ENCODE data around the gene SPOCK1. TPM values are rescaled to one million over a fixed set of nuclear protein-coding genes. Genes with fewer than 3 reads are reported as not detected.

The SPOCK1 gene
- total RNA-seq, 1 experiment from 2014 or later = 10.9 TPM

DNA sequence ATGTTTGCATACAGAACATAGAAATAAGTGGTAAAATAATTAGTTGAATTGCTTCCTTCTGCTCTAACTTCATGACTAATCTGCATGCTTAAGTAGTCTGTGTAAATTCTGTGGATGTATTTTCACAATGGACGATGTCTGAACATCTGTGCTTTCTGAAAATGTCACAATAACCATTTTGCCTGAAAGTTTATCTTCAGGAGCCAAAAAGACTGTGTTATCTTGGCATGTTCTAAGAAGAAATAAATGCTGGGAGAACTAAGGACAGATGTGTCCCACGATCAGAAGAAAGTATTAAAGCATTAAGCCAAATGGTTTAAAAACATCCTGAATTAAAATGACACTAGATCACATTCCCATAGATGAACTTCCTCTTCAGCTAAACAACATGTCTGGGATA, 397.6 kb downstream of the SPOCK1 start:
- H3K9ac ChIP-seq (ENCODE audit: extremely low read depth, insufficient read length, low read length) = no peak overlapping the region
- H3K27ac Mint-ChIP-seq = no peak overlapping the region
- H3K9me3 ChIP-seq (ENCODE audit: control insufficient read depth, low read depth, low read length) = no peaks in the 10 kb centered on the region
- H2BK120ac ChIP-seq (ENCODE audit: low read depth, low read length, poor library complexity, severe bottlenecking) = no peak overlapping the region
- H3K56ac ChIP-seq (ENCODE audit: insufficient read length, low read depth, low read length) = no peak overlapping the region
- H3K79me2 ChIP-seq (ENCODE audit: insufficient read depth, low read length) = no peaks in the 10 kb centered on the region
- H3K27me3 Mint-ChIP-seq (ENCODE audit: low read depth) = no peaks in the 10 kb centered on the region; the same call in 1 of the 2 replicates
- no peak overlapping the region for H4K5ac ChIP-seq (ENCODE audit: insufficient read length, low read depth, low read length)
- peaks cover 0 to 3% of the 10 kb centered on the region in 2 experiments; a peak in 1 of 5 replicates for H3K9me3 Mint-ChIP-seq
- no peak overlapping the region for H4K8ac ChIP-seq (replicated peaks; ENCODE audit: insufficient read length, low read depth, low read length)
- H4K91ac ChIP-seq (ENCODE audit: insufficient read length, low read depth, low read length) = no peak overlapping the region
- H2BK12ac ChIP-seq (ENCODE audit: insufficient read length, low read depth, low read length) = no peak overlapping the region
- H3K27me3 ChIP-seq (ENCODE audit: insufficient read depth, low read length) = no peaks in the 10 kb centered on the region
- H3K14ac ChIP-seq (ENCODE audit: insufficient read depth, low read length) = no peak overlapping the region
- no peaks in the 10 kb centered on the region for H3K4me1 ChIP-seq (ENCODE audit: insufficient read depth, low read length)
- H3K18ac ChIP-seq (ENCODE audit: insufficient read length, low read depth, low read length) = no peak overlapping the region
- H3K4me2 ChIP-seq (ENCODE audit: insufficient read depth, insufficient read length, low read length) = no peak overlapping the region
- no peak overlapping the region for H3K23ac ChIP-seq (ENCODE audit: insufficient read length, low read depth, low read length)
- H3K23me2 ChIP-seq (ENCODE audit: insufficient read length, low read depth, low read length, poor library complexity, severe bottlenecking) = no peaks in the 10 kb centered on the region
- no peak overlapping the region for H2BK20ac ChIP-seq (ENCODE audit: low read depth, low read length, poor library complexity, severe bottlenecking)
- no peak overlapping the region for H3K4me3 Mint-ChIP-seq
- TF ChIP-seq, protein P1, sequence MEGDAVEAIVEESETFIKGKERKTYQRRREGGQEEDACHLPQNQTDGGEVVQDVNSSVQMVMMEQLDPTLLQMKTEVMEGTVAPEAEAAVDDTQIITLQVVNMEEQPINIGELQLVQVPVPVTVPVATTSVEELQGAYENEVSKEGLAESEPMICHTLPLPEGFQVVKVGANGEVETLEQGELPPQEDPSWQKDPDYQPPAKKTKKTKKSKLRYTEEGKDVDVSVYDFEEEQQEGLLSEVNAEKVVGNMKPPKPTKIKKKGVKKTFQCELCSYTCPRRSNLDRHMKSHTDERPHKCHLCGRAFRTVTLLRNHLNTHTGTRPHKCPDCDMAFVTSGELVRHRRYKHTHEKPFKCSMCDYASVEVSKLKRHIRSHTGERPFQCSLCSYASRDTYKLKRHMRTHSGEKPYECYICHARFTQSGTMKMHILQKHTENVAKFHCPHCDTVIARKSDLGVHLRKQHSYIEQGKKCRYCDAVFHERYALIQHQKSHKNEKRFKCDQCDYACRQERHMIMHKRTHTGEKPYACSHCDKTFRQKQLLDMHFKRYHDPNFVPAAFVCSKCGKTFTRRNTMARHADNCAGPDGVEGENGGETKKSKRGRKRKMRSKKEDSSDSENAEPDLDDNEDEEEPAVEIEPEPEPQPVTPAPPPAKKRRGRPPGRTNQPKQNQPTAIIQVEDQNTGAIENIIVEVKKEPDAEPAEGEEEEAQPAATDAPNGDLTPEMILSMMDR (conservative IDR thresholded peaks at IDR 0.05) = no peak
- H3K36me3 Mint-ChIP-seq (ENCODE audit: insufficient read depth in 1 of 3, low read depth in 3 of 3) = peaks cover 0 to 3% (median 0%) of the 10 kb centered on the region in 3 experiments; a peak in 2 of 7 replicates
- H3K27ac ChIP-seq (ENCODE audit: insufficient read length, low read depth, low read length) = no peak overlapping the region
- H2BK5ac ChIP-seq (ENCODE audit: insufficient read length, low read length) = no peak overlapping the region
- no peaks in the 10 kb centered on the region for H3K79me1 ChIP-seq (ENCODE audit: insufficient read depth, low read depth, low read length, poor library complexity, severe bottlenecking)
- WGBS (ENCODE audit: extremely low coverage, insufficient read length, low lambda C conversion rate) = no CpG with 5 or more reads among the region's 2 CpGs
- no peak for DNase-seq
- no peak overlapping the region for H2BK15ac ChIP-seq (ENCODE audit: low read depth, low read length)
- no peak overlapping the region for H2AK5ac ChIP-seq (ENCODE audit: insufficient read length, low read length)
- H3K4ac ChIP-seq (ENCODE audit: low read depth, low read length) = no peak overlapping the region
- no peaks in the 10 kb centered on the region for H4K20me1 ChIP-seq (ENCODE audit: control insufficient read depth, insufficient read depth, insufficient read length)
- H3K4me1 Mint-ChIP-seq = peaks cover 4 to 6% of the 10 kb centered on the region in 2 experiments; a peak in 1 of 4 replicates
- no peak overlapping the region for H2AFZ ChIP-seq (ENCODE audit: low read length)
- no peak overlapping the region for H3T11ph ChIP-seq (ENCODE audit: low read length)

Measured in H9 (cell line).